B cell (primary cell): ENCODE measurements around the gene RSU1.

Experiments
- EZH2 ChIP-seq: IDR thresholded peaks from 2 replicates; pipeline ENCODE4 v1.6.1; 2012; ENCODE audit warnings: borderline replicate concordance, low read depth, mild to moderate bottlenecking, moderate library complexity, low read length; ENCODE audit not compliant: insufficient read depth, poor library complexity, severe bottlenecking
- TF ChIP-seq, protein P1 (sequence below): fragments of 200-600 bp; IDR thresholded peaks from one replicate; pipeline ENCODE4 v1.8.0; 2022; ENCODE audit warnings: antibody characterized with exemption, mild to moderate bottlenecking

DNA sequence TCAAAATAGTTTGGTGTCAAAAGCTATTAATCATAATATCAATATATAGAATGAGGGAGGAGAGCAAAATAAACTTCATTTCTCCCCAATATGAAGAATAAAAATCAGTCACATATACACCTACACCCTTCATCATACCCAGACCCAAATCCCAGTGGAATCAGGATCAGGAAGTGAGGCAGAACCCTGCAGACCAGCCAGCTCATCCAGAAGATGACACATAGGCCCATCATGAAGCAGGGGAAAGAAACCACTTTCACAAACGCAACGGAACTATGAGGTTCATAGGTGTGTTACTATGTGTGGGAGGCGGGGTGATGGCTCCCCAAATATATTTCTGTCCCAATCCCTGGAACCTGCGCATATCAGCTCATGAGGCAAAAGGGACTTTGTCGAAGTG, 89.0 kb downstream of the RSU1 start:
- TF ChIP-seq EZH2: no peak
- TF ChIP-seq, protein P1, sequence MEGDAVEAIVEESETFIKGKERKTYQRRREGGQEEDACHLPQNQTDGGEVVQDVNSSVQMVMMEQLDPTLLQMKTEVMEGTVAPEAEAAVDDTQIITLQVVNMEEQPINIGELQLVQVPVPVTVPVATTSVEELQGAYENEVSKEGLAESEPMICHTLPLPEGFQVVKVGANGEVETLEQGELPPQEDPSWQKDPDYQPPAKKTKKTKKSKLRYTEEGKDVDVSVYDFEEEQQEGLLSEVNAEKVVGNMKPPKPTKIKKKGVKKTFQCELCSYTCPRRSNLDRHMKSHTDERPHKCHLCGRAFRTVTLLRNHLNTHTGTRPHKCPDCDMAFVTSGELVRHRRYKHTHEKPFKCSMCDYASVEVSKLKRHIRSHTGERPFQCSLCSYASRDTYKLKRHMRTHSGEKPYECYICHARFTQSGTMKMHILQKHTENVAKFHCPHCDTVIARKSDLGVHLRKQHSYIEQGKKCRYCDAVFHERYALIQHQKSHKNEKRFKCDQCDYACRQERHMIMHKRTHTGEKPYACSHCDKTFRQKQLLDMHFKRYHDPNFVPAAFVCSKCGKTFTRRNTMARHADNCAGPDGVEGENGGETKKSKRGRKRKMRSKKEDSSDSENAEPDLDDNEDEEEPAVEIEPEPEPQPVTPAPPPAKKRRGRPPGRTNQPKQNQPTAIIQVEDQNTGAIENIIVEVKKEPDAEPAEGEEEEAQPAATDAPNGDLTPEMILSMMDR: no peak
